Mononuclear cell (primary cell): ENCODE results near the gene CYP3A7. TPM values are rescaled to one million over a fixed set of nuclear protein-coding genes. Genes with fewer than 3 reads are reported as not detected.
"Not testable (repeated sequence)": the region's sequence is repeated elsewhere in the genome, so short reads cannot be mapped to it uniquely, and the experiment has no call there.

ENCODE experiments used
- H3K27me3 ChIP-seq: 2 replicates; pipeline ENCODE4 v1.6.0; 2011; ENCODE audit warnings: low read length, control low read depth; ENCODE audit not compliant: insufficient read depth
- H3K4me1 ChIP-seq: 2 replicates; pipeline ENCODE4 v1.5.1; 2011; ENCODE audit warnings: mild to moderate bottlenecking, low read length, control low read depth; ENCODE audit not compliant: insufficient read depth
- H3K4me3 ChIP-seq: 2 replicates; pipeline ENCODE4 v1.5.1; 2011; ENCODE audit warnings: mild to moderate bottlenecking, low read length, moderate library complexity
- H3K9me3 ChIP-seq: 2 replicates; pipeline ENCODE4 v1.5.1; 2011; ENCODE audit warnings: low read depth, mild to moderate bottlenecking, control low read depth, low read length
- total RNA-seq: library from RNA; depleted of rRNA; stranded (reverse); fragments of >200 nt; gene quantifications from one replicate; pipeline ENCODE4 v1.2.3, GENCODE V29; 2012

The CYP3A7 gene
- total RNA-seq, 1 donor, result not detected

DNA sequence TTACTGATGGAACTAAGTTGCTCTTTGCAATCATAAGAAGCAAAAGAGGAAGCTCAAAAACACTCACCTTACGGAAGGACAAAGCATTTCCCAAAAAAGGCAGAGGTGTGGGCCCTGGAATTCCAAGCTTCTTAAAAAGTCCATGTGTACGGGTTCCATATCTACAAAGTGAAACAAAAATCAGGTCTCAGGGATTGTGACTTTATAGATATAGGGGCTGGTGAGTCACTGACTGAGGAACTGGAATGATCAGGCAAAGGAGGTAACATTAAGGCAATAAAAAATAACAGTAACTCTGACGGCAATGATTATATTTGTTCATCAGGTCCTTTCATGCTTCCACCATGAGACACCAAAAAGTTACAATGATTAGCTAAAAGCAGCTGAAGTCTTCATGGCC is 4.0 kb downstream of the CYP3A7 start:
- Histone ChIP-seq H3K9me3 (no peaks in the 10 kb centered on the region), H3K4me3 (no peak overlapping the region), H3K27me3 (no peaks in the 10 kb centered on the region), H3K4me1 (no peaks in the 10 kb centered on the region)

DNA sequence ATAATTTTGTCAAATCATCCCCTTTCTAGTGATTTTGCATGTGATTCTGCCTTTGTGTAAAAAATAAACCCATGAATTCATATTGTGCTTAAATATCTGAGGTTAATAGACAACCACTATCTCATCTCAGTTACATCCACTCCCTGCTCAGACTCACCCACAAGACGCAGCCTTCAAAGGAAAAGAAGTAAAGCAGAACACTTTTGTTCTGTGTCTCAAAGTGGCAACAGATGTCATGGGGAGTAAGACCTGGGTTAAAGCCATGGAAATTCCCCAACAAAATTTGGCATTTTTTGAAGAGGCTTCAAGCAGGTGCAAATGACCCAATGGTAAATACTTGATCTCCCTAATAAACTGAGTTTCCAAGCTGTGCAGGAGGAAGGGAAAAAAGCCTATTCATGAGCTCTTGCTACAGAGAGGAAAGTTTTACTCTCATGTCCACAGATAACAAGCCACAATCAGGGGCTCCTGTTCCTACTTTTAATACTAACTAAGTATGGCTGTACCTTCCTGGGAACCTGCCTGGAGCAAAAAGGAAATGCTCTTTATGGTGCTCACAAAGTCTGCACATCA is 4.7 kb downstream of the CYP3A7 start:
- Histone ChIP-seq H3K4me3 (no peak overlapping the region), H3K9me3 (no peaks in the 10 kb centered on the region), H3K27me3 (no peaks in the 10 kb centered on the region), H3K4me1 (no peaks in the 10 kb centered on the region)

DNA sequence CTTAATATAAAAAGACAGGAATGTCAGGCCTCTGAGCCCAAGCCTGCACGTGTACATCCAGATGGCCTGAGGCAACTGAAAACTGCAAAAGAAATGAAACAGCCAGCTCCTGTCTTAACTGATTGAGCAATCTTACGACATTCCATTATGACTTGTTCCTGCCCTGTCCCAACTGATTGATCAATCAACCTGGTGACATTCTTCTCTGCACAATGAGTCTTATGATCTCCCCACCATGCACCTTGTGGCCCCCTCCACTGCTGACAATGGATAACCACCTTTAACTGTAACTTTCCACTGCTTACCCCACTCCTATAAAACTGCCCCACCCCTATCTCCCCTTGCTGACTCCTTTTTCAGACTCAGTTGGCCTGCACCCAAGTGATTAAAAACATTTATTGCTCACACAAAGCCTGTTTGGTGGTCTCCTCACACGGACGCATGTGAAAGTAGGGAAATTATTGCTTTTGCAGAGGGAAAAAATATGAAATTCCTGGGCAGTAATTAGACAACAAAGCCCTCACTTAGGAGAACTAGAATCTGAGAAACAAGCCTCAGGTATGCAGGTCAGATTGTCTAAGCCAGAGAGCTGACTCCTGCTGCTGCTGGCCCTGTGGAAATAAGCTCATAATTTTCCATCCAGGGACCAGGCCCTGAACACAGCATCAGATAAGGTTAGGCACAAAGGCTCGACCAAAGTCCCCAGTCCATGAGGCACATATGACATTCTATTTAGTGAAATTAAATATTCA is 5.3 kb downstream of the CYP3A7 start:
- H3K27me3 ChIP-seq, result no peaks in the 10 kb centered on the region
- H3K4me1 ChIP-seq, result no peaks in the 10 kb centered on the region
- H3K9me3 ChIP-seq, result no peaks in the 10 kb centered on the region
- no peak overlapping the region for H3K4me3 ChIP-seq

DNA sequence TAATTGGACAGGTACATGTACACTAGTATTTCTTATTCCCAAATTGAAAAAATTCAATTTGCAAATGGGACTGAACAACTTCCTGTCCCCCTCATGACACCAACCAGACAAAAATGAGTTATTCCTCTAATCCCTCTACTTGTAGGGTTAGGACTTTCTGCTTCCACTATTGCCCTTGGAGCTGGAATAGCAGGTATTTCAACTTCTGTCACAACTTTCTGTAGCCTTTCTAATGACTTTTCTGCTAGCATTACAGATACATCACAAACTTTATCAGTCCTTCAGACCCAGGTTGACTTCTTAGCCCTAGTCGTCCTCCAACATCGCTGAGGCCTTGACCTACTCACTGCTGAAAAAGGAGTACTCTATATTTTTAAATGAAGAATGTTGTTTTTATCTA is 6.4 kb downstream of the CYP3A7 start:
- Histone ChIP-seq H3K4me3 (no peak overlapping the region), H3K4me1 (no peaks in the 10 kb centered on the region), H3K9me3 (no peaks in the 10 kb centered on the region), H3K27me3 (no peaks in the 10 kb centered on the region)

DNA sequence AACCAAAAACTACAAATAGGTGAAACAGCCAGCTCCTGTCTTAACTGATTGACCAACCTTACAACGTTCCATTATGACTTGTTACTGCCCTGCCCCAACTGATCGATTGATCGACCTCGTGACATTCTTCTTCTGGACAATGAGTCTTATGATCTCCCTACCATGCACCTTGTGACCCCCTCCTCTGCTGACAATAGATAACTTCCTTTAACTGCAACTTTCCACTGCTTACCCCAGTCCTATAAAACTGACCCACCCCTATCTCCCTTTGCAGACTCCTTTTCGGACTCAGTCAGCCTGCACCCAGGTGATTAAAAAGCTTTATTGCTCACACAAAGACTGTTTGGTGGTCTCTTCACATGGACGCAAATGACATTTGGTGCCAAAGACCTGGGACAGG is 11.8 kb downstream of the CYP3A7 start:
- not testable (repeated sequence) for H3K4me3 ChIP-seq, H3K9me3 ChIP-seq, H3K27me3 ChIP-seq, H3K4me1 ChIP-seq

DNA sequence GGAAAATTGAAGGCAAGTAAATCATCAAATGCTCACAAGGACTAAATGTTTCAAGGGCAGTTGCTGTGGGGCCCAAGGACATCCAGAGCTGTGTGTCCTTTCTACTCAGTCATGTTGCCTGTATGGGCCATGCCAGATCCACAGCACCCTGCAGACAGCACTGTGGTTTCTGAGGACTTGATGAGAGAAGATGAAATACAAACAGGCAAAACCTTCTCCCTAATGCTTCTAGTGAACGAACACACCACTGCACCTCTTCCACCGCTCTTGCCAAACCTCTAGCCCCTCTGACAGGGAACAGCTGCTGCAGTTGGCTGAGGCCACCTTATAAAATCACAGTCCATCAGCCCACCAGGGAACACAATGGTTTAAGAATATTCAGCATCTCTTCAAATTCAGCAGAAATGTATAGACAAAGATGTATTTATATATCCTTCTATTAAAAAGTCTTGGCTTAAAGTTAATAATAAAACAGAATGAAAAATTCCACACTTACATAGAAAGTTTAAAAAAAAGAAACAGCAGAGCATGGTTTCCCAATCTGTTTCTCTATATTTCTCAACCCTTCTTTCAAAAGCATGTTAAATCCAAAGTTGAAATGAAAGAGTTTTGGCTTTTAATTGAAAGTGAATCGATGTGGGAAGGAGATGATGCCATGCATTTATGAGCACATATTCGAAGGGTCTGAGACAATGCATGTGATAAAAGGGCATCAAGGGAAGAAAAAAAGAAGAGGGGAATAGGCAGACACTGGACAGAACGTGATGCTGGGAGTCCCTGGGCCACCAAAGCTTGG is 14.0 kb downstream of the CYP3A7 start:
- H3K27me3 ChIP-seq, result no peaks in the 10 kb centered on the region
- H3K4me1 ChIP-seq, result no peaks in the 10 kb centered on the region
- no peaks in the 10 kb centered on the region for H3K9me3 ChIP-seq
- no peak overlapping the region for H3K4me3 ChIP-seq

DNA sequence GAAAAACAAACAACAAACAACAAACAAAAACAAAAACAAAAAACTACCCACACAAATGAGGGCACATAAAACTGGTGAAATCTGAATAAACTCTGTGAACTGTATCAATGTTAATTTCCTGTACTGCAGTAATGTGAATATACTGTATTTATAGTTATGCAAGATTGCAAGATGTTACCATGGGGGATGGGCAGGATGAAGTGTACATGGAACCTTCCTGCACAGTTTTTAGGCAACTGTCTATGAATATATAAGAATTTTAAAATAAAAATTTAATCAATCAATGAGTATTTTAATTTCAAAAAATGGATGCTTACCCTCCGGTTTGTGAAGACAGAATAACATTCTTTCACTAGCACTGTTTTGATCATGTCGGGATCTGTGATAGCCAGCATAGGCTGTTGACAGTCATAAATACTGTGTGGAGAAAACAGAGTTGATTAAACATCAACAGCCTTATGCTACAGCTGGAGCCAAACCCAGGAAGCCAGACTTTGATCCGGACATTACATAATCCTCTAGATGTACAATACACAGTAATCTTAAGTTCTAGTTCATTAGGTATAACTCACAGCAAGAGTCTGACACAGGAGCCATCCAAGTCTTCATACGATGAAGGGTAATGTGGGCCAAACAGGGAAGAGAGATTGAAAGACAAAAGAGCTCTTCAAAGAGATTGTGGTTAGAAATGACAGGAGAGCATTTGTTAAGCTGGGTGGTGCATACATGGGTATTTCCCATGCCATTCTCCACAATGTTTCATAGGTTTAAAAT is 14.8 kb downstream of the CYP3A7 start:
- no peaks in the 10 kb centered on the region for H3K9me3 ChIP-seq
- no peaks in the 10 kb centered on the region for H3K4me1 ChIP-seq
- H3K4me3 ChIP-seq, result no peak overlapping the region
- no peaks in the 10 kb centered on the region for H3K27me3 ChIP-seq

DNA sequence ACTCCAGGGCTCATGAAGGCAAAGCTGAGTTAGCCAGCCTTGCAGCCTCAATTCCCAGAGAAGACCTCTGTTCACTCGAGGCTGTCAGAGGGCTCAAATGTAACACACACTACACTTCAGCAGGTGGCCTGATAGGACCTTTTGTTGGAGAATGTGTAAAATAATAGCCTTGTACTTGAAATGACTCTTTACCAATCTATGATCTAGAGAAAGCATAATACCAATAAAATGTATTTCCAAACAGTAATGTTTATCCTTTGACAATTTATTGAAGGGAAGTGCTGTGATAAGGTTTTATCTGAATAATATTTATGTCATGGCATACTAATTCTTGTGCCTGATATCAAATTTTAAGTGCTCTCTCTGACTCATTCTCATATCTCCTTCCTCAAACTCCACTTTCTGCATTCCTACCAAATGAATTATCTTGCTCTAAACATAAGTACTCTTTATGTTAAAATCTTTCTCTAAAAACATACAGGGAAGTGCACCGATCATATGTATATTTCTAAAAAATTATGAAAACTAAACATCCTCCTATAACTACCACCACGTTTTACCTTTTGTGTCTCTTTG is 20.9 kb downstream of the CYP3A7 start:
- Histone ChIP-seq H3K4me3 (no peak overlapping the region), H3K4me1 (no peaks in the 10 kb centered on the region), H3K9me3 (no peaks in the 10 kb centered on the region), H3K27me3 (no peaks in the 10 kb centered on the region)

DNA sequence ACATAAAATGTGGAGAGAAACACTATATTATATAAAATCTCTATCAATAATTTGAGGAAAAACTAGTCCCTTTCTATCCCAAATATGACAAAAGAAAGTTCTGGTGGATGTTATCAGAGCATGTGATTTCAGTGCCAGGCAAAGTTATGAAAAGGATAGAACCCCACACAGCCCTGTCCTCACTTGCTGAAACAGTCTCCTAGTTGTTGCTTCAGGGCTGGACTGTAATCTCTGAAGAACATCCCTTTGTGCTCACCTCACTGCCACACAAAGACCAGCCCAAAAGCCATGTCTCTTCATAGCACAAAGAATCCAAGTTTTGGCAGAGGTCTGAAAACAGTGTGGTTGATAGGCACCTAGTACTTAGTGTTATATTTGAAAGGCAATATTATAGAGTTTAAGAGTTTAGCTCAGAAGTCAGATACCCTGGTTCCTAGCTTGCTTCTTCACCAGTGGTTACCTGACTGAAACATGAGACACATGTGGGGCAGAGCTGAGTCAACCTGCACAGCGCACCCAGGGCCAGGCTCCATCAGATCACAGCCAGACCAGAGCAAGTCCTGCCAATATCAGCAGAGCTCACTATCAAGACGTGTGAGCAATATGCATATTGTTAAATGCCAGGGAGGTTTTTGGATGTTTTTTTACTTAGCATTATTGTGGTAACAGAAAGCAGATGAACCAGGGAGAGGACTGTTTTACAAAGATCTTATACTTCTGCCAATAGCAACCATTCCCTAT is 25.0 kb downstream of the CYP3A7 start:
- H3K27me3 ChIP-seq, result no peaks in the 10 kb centered on the region
- H3K4me3 ChIP-seq, result no peak overlapping the region
- H3K4me1 ChIP-seq, result no peaks in the 10 kb centered on the region
- peaks cover 15% of the 10 kb centered on the region for H3K9me3 ChIP-seq

DNA sequence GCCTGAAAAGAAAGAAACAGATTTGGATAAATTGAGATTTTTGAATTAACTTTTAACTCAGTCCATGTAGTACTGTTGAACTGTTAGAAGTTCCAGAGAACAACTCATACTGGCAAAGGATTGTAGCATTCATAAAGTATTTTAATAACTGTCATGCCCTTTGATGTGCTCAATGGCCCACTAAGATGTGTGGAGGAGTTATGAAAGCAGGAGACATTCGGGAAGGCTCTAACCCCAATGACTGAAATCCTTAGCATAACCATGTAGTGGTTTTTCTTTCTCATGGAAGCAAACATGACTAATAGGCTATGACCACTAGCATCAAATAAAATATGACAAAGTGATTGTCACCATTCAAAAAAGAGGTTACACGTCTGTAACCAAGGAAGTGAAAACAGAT is 25.7 kb downstream of the CYP3A7 start:
- H3K27me3 ChIP-seq, result no peaks in the 10 kb centered on the region
- peaks cover 15% of the 10 kb centered on the region for H3K9me3 ChIP-seq
- no peak overlapping the region for H3K4me3 ChIP-seq
- no peaks in the 10 kb centered on the region for H3K4me1 ChIP-seq

DNA sequence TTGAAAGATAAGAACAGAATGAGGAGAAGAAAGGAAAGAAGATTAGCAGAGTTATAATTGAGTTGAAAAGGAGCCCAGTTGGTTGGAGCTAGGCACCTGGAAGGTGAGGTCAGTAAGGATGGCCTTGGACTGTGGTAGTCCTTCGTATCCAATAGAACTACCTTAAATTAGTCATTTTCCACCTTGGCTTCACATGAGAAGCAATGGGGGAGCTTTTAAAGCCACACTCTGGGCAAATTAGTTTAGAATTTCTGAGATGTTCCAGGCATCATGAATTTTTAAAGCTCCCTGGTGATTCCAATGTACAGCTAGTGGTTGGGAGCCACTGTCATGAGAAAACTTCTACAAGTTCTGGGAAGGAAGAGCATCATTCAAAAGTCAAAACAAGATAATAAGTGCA is 27.9 kb downstream of the CYP3A7 start:
- Histone ChIP-seq H3K4me1 (no peaks in the 10 kb centered on the region), H3K9me3 (peaks cover 15% of the 10 kb centered on the region), H3K27me3 (no peaks in the 10 kb centered on the region)

DNA sequence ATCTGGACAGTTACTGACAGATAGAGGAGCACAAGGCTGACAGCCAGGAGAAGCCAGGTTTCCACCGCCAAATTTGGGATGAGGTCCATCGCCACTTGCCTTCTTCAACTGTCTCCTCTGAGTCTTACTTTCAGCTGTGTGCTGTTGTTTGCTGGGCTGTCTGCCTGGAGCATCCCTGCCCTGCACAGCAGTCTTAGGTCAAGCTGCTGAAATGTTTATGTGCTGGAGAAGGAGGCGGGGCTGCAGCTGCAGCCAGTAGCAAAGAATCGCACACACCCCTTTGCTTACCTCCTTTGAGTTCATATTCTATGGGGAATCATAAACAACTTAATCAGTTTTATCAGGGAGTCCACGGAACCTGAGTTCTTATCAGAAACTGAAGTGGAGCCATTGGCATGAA is 35.0 kb downstream of the CYP3A7 start:
- H3K4me1 ChIP-seq, result no peaks in the 10 kb centered on the region
- no peaks in the 10 kb centered on the region for H3K27me3 ChIP-seq
- no peak overlapping the region for H3K4me3 ChIP-seq
- H3K9me3 ChIP-seq, result no peaks in the 10 kb centered on the region

More for the DNA sequence above, 27.9 kb downstream of the CYP3A7 start:
- no peak overlapping the region for H3K4me3 ChIP-seq

DNA sequence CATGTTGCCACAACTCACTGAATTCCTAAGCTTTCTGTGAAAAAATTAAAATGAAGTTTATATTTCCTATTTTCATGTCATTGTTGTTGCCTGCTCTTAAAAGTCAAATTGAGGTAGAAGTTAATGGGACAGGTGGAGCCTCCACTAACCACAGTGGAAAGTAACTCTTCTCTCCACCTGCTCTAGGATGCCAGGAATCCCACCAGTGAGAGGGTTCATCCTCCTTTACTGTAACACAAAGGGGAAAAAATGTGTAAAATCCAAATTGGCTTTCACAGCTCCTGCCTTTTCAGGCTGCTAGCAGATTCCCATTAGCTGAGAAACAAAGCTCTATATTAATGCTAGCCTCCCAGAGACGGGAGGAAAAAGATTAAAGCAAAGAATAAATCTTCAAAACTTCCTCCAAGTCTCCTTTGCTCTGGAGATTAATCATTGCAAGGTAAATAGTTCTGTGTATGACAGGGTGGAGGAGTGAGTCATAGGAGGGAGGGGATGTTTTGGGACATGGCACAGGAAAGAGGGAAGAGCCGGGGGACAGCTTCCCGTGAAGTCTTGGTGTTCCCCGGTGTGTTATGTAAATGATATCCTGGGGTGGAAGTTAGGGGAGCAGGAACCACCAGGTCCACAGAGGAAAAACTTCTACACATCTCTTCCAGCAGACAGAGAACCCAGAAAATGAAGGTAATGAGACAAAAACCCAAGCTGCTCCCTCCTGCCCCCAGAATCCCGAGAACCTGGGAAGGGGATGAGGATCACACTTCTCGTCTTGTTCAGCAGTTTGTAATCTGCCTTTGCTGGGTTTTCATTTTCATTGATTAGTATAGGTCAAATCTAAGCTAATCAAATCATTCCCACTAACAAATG is 35.9 kb downstream of the CYP3A7 start:
- H3K4me1 ChIP-seq, H3K9me3 ChIP-seq, H3K4me3 ChIP-seq, H3K27me3 ChIP-seq: not testable (repeated sequence)
